NCI-H345 (cell line): ENCODE data around the gene RECK.

Experiments used
- DNase-seq: peaks from one replicate; lab custom pipeline; 2025; lab: John Stamatoyannopoulos, UW

RECK gene

DNA sequence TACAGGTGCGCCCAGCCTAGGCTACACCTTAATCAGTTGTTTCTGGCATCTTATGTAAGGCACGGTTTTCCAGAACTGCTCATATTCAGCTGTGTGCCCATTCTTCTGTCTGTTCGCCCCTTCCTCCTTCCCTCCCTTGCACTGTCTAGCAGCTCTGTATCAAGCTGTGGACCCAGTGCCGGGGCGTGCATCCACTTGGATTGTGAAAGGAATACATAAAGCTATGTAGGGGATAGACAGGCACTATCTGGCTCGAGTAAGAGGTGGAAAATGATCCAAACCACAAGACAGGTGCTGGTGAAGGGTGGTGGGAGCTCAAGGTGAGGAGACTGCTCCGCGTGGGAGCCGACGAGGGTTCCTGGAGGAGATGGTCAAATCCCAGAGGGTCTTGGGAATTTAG, 101.8 kb downstream of the RECK start:
- DNase-seq: no peak

DNA sequence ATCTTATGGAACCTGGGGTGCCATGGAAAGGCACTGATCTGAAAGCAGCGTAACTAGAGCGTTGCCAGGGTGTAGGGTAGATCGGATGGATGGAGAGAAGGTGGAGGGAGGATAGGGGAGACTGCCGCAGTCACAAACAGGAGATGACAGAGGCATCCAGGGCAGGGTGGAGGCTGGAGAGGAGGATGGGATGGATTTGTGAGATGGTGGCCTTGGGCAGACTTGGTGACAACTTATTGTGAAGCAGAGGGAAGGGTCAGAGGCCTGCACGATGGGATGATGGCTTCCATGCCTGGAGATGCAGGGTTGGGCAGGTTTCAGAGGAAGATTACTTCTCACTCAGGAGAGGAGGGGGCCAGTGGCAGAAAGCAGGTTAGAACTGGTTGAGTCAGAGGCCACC, 102.2 kb downstream of the RECK start:
- DNase-seq: no peak

DNA sequence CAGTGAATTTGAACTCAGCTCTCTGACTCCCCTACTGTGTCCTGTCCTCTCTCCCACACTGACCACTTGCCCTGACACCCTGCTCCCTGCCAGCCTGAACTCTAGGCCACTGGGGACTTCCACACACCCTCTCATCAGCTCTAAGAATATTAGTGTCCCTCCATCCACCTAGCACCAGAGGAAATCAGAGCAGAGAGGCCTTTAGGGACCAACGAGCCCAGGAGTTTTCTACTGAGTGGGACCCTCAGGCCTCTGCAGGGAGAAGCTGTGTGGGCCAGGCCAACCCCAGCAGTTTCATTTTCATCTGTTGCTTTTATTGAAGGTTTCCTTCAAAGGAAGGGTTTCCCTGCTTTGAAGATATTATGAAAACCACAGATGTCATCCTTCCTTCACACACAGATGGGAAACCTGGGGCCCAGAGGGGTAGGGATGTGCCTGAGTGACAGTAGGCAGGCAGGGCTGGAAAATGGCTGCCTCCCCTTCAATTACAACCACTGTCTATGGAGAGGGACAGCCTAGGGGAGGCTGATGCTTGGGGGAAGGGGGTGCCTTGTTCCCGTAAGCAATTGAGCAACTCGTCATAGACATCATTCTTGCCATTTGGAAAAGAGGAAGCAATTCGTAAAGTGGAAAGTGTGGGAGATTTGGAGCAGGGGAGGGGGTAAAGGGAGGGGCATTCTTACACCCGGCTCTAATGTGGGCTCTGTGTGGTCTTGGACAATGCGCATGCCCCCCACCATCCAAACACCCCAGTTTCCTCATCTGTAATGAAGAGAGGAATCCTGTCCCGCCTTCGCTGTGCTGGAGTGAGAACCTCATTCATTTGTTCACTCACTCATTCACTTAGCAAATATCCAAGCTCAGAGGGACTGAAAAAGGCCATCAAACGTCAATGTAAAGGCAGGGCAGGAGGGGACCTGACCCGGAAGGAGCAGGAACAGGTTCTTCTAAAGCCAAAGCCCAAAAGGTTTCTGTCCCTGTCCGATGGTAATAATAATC, 103.7 kb downstream of the RECK start:
- DNase-seq: no peak

DNA sequence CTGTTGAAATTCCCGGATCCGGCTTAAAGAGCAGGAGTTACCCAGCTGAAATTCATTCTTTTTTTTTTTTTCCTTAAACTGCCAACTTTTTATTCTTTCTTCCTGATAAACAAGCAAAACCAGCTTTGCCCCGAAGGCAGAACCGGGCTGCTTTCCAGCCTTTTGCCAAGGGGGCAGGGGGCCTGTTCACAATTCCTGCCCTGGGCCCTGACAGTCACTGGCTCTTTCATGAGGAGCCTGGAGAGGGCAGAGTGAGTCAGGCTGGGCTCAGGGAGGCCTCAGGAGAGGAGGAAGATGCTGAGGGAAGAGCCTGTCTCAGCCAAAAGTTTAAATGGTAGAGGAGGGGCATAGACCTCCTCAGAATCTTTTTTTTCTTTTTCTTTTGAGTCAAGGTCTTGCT, 104.6 kb downstream of the RECK start:
- no peak for DNase-seq

DNA sequence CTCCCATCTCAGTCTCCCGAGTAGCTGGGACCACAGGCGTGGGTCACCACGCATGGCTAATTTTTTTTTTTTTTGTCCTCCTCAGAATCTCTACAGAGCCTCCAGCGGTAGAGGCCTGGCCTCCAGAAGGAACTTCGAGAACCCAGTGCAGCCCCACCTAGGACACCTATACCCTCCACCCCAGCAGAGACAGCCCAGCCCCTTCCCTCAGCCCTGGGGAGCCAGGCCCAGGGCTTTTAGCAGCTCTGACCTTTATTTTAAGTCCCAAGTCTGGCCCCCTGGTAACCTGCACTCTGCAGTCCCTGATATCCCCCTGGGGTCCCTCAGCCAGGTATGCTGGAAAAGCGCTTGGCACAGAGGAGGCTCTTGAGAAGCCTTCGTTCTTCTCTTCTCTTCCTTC, 105.0 kb downstream of the RECK start:
- no peak for DNase-seq

DNA sequence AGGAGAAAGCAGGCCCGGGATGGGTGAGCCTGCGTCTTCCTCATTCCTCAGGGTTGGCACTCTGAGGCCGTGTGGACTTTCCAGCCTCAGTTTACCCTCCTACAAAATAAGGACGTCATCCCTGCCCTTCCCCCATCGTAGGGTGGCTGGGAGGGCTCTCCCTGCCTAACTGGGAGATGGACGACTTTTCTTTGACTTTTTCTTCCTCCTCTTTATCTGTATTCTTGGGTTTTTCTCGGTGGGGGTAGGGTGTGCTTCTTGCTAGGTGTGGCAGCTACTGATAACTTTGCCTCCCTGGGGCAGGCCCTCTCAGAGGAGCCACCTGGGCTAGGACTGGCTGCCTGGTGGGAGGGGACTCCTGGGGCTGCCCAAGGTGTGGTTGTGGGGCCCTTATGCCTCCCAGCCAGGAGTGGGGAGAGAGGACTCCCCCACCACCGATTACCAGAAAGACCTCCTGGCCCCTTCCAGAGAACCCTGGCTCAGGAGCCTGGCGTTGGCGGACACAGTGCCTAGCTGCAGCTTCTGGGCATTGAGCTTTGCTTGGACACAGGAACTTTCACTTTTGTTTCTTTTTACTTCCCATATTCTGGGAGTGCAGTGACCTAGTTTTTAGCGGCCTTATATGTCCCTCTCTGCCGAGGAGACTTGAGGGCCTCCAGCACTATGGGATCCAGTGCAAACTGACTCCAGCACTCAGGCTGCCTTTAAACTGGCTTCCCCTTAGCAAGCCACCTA, 106.0 kb downstream of the RECK start:
- DNase-seq: no peak

DNA sequence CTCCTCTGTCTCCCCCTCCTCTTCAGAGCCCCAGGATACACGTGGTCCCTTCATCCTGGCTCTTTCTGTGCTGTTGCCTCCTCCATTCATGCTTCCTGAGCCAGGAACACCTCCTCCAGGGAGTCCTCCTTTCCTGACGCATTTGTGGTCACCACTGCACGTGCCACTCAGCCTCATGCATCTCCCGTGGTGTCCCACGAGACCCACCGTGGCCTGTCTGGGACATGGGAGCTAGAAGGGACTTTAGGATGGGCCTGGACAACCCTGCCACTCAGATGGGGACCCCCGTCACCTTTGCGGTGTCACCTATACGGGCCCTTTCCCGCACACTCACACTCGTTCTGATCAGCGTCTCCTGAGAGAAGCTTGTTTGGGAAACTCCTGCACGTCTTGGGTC, 106.5 kb downstream of the RECK start:
- no peak for DNase-seq

DNA sequence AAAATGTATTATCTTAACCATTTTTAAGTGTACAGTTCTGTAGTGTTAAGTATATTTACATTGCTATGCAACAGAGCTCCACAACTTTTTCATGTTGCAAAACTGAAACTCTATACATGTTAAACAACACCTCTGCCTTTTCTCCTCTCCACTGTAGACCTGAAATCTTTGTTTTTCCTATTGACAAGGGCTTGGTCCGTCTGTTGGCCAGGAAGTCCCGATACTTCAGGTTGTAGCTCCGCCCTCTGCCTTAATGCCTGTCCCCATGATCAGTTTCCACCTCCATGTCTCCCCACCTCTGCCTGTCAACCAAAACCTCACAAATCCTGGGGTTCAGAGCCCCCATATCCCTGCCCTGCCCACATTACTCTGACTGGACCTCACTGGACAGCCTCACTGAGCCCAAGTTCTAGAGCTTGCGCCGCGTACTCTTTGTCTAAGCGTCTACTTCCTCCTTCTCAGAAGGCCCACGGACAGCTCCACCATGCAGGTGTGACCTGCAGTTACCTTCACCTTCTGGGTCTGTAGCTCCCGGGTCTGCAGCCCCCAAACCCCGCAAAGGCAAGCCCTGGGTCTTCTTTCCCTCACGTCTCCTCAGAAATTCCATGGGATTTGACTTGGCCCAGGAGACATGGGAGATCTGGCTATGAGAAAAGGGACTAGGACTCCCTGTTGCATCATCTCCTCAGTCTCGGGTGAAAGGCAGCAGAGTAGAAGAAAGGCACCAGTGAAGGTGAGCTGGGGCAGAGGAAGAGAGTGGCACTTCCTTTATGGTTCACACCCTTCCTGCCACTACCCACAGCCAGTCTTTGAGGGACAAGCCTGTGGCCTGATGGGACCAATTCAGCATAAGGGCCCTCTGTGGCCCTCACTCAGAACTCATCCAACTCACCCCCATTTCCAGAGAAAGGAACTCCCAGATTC, 107.9 kb downstream of the RECK start:
- no peak for DNase-seq

DNA sequence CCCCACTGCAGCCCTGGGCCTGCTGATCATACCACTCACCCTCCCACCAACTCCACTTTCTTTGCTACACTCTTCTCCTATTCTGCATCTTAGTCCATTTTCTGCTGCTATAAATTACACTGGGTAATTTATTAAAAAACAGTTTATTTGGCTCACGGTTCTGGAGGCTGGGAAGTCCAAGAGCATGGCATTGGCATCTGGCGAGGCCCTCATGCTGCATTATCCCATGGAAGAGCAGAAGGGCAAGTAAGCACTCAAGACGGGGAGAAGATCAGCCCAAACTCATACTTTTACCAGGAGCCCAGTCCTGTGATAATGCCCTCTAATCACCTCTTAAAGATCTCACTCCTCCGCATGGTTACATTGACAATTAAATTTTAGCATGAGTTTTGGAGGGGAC, 109.3 kb downstream of the RECK start:
- DNase-seq: no peak

DNA sequence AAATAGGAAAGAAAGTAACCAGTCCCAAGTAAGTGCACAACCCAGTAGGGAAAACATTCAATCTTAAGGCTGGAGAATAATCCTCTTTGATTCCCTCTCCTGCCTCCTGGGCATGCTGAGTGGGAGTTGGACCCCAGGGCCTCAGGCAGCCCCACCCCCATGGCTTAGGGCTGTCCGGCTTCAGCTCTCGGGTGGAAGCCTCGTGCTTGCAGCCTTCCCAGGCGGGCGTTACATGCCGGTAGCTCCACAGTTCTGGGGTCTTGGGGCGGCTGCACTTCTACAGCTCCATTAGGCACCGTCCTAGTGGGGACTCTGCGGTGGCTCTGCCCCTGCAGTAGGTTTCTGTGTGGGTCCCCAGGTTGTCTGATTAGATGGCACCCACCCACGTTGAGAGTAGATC, 109.9 kb downstream of the RECK start:
- no peak for DNase-seq

DNA sequence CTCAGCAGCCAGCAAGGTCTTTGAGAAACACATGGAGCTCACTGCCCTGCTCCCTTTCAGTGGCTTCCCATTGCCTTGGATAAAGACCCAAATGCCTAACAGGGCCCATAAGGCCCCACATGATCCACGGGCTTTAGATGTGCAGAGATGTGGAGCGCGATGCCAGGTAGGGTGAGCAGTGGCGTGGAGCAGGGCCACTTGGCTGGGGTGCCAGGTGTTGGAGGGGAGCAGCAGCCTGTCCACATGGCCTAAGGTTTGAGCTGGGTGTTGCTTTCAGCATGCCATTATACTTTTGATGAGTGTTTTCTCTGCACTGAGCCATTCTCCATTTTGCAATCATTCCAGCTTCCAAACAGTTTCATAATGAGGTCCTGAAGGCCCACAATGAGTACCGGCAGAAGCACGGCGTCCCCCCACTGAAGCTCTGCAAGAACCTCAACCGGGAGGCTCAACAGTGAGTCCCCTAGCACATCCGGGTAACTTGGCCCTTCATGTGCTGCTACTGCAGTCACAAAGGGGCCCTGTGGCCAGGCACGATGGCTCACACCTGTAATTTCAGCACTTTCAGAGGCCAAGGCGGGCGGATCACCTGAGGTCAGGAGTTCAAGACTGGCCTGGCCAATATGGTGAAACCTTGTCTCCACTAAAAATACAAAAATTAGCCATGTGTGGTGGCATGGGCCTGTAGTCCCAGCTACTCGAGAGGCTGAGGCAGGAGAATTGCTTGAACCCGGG, 110.9 kb downstream of the RECK start:
- no peak for DNase-seq

DNA sequence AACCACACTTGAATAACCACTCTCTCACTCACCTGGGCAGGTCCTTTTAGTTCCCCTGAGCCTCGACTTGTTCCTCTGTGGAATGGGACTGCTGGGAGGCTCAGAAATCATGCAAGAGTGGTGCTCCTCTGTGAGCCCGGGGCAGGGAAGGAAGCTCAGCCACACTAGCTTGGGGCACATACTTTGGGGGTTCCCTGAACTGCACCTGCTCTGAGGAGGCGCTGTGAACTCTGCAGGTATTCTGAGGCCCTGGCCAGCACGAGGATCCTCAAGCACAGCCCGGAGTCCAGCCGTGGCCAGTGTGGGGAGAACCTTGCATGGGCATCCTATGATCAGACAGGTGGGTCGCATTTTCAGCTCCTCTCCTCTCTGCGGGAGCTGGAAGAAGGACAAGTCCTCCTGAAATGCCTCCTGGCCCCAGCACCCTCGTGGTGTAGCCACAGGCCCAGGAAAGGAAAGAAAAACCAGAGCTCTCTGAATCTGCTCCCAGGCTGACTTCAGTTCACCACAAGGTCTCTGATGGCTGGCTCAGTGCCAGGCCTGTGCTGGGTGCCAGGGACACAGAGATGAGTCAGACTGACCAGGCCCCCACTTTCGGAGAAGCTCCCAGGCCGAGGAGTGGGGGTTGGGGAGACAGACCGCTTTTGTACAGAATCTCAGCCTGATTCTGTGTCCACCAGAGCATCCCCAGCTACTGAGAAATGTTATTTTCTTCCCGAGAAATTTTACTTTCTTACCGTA, 111.8 kb downstream of the RECK start:
- peak; percentile 5 for DNase-seq

DNA sequence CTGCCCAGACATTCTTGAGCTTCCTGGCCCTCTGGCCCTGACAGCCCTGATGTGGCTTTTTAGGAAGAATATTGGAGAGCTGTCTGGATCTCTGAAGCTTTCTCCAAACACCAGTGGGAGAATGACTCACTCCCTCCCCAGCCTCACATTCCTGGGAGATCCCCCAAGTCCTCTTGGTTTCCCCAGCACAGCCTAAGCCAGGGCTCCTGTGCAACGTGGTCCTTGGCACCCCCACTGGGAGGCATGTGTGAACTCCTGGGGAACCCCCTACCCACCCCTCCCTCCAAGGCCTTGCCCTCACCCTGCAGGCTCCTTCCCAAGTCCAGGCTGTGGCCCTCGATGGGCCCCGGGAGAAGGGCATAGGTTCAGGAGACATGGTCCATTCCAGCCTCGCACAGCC, 112.5 kb downstream of the RECK start:
- DNase-seq: no peak

DNA sequence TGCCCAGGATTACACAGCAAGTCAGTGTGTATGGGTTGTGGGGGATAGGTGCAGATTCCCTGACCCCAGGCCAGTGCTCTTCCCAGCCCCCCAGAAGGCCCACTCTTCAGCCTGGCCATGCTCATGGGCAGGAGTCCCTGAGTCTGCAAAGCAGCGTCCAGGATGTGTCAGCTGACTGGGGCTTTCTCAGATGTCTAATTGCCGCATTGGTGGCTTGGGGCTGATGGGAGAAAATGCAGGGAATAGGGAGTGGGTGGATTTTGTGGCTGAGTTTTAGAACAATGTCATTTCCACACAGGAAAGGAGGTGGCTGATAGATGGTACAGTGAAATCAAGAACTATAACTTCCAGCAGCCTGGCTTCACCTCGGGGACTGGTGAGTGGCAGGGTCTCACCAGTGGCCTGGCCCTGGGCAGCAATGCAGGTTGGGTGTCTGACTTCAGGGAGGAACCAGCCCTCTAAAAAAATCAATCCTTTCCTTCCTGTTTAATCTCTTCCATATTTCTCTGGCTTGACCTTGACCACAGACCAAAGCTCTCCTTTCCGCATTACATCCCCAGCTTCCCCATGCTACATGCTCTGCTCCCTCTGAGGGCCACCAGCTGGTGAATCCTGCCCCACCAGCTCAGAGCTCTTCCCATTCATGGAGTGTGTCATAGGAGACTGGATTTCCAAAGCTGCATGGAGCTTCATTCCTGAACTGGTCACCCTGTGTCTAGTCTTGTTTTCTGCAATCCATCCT, 114.0 kb downstream of the RECK start:
- no peak for DNase-seq

DNA sequence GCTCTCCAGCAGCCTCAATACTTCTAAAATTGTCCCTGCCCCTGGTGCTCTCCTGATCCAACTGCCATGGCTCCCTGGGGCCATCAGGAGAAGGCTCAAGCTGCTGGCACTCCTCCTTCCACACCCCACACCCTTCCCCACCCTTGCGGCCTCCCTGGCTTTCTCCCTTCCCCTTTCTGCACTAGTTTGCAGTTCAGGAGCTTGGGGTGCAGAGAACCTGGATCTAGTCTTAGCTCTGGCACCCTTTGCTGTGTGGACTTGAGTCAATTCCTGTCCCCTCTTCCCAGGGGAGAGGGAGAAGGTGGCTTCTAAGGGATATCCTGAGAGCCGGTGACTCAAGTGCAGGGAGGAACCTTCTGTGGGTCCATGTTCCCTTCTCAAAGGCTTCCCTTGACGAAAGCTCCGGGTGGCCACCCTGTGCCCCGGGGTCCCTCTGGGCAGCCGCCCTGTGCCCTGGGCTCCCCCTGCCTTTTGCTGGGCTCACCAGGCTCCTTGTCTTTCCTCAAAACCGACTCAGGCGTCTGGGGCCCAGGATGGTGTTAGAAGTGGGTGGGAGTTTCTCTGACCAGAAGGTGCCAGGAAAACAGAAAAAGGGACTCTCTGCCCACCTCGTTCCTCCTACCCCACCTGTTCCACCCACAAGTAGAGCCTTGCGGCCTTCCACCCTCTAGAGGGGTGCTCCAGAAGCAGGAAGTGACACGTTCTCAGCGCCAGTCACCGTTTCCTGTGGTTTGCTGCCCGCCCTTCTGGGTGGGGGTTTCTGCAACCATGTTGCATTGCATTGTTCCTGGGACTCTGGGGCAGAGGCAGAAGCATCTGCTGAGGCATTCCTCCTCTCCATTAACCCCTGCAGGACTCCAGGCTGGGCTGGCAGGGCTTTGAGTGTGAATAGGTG, 114.8 kb downstream of the RECK start:
- no peak for DNase-seq

DNA sequence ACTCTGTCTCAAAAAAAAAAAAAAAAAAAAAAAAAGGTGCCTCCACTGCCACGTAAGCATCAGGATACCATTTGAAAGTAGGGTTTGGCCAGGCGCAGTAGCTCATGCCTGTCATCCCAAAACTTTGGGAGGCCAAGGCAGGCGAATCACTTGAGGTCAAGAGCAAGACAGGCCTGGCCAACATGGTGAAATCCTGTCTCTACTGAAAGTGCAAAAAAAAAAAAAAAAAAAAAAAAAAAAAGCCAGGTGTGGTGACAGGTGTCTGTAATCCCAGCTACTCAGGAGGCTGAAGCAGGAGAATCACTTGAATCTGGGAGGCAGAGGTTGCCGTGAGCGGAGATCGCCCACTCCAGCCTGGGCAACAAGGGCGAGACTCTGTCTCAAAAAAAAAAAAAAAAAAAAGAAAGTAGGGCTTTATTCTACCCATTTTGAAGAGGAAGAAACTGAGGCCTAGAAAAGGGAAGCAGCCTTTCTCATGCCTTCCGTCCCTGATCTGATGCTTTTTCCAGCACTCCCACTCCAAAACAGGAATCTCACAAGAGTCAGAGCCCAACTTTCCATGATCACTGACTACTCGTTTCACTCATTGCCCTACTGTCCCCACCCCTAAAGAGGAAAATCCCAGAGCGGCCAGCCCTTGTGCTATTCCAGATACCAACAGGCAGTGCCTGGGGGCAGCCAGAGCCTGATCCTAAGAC, 116.2 kb downstream of the RECK start:
- DNase-seq: no peak

DNA sequence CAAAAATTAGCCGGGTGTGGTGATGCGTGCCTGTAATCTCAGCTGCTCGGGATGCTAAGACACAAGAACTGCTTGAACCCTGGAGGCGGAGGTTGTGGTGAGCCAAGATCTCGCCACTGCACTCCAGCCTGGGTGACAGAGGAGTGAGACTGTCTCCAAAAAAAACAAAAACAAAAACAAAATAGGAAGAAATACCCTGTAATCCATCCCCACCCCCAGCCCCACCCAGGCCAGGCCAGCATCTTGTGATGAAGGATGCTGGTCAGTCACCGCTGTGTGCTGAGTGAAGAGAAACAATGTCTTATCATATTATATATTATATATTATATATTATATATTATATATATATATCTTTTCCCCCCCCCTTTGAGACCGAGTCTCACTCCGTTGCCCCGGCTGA, 117.0 kb downstream of the RECK start:
- DNase-seq: no peak

DNA sequence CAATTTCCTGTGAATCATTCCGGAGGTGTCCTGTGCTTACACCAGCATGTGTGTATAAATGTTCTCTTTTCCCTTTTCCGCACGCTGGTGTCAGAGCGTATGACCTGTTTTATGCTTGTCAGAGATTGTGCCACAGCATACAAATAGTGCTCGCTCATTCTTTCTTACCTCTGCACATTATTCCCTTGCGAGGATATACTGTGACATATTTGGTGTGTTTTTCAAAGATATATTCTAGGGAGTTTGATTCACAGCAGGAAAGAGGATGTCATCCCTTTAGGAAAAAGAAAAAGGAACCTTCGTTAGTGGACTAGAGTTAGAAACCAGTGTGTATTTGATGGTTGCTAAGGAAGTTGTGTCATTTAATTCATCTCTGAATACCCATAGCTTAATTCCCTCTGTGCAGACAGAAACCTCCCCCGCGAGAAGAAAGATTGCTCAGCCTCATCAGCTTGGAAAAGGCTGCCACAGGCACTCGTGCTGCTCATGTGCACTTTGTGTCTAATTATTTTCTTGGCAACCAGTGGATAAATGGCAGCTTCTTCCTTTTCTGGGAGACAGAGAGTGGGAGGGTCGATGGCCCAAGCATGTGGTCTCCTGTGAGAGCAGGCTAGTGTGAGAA, 117.7 kb downstream of the RECK start:
- no peak for DNase-seq
